ENCODE data around the gene PKIB.

PKIB gene

GRCh38 chr6:122676688-122677087, 66.5 kb downstream of the PKIB start:
- H3K36me3 ChIP-seq (ENCODE audit: control insufficient read depth in 5 of 5, insufficient read depth in 5 of 5, low read length in 5 of 5): no peaks in the 10 kb centered on the region
- no peaks in the 10 kb centered on the region for H3K4me1 ChIP-seq (ENCODE audit: control insufficient read depth in 5 of 5, insufficient read depth in 5 of 5, low read length in 5 of 5)
- H3K27ac ChIP-seq (ENCODE audit: low read depth, low read length): no peak overlapping the region
- no peaks in the 10 kb centered on the region for H3K9me3 ChIP-seq (ENCODE audit: control insufficient read depth in 5 of 5, low read length in 5 of 5)
- H3K9ac ChIP-seq (ENCODE audit: low read length in 5 of 5): no peak overlapping the region
- H3K27me3 ChIP-seq (ENCODE audit: control insufficient read depth in 5 of 5, insufficient read depth in 4 of 5, low read length in 5 of 5): no peaks in the 10 kb centered on the region
- H3K4me3 ChIP-seq (ENCODE audit: low read depth in 1 of 5, low read length in 5 of 5): no peak overlapping the region

- no peaks in the 10 kb centered on the region for H3K27me3 ChIP-seq (ENCODE audit: control insufficient read depth in 5 of 5, insufficient read depth in 4 of 5, low read length in 5 of 5)
- H3K9ac ChIP-seq (ENCODE audit: low read length in 5 of 5): no peak overlapping the region
- no peaks in the 10 kb centered on the region for H3K9me3 ChIP-seq (ENCODE audit: control insufficient read depth in 5 of 5, low read length in 5 of 5)
- H3K4me3 ChIP-seq (ENCODE audit: low read depth in 1 of 5, low read length in 5 of 5): no peak overlapping the region
- no peak overlapping the region for H3K27ac ChIP-seq (ENCODE audit: low read depth, low read length)
- no peaks in the 10 kb centered on the region for H3K36me3 ChIP-seq (ENCODE audit: control insufficient read depth in 5 of 5, insufficient read depth in 5 of 5, low read length in 5 of 5)
- no peaks in the 10 kb centered on the region for H3K4me1 ChIP-seq (ENCODE audit: control insufficient read depth in 5 of 5, insufficient read depth in 5 of 5, low read length in 5 of 5)
Measured at GRCh38 chr6:122677406-122677805, 67.2 kb downstream of the PKIB start.

GRCh38 chr6:122678841-122679240, 68.6 kb downstream of the PKIB start:
- Histone ChIP-seq H3K4me1 (ENCODE audit: control insufficient read depth in 5 of 5, insufficient read depth in 5 of 5, low read length in 5 of 5) (no peaks in the 10 kb centered on the region), H3K9ac (ENCODE audit: low read length in 5 of 5) (no peak overlapping the region), H3K27me3 (ENCODE audit: control insufficient read depth in 5 of 5, insufficient read depth in 4 of 5, low read length in 5 of 5) (no peaks in the 10 kb centered on the region), H3K36me3 (ENCODE audit: control insufficient read depth in 5 of 5, insufficient read depth in 5 of 5, low read length in 5 of 5) (no peaks in the 10 kb centered on the region), H3K9me3 (ENCODE audit: control insufficient read depth in 5 of 5, low read length in 5 of 5) (no peaks in the 10 kb centered on the region), H3K4me3 (ENCODE audit: low read depth in 1 of 5, low read length in 5 of 5) (no peak overlapping the region), H3K27ac (ENCODE audit: low read depth, low read length) (no peak overlapping the region)

- Histone ChIP-seq H3K27me3 (ENCODE audit: control insufficient read depth in 5 of 5, insufficient read depth in 4 of 5, low read length in 5 of 5) (no peaks in the 10 kb centered on the region), H3K9ac (ENCODE audit: low read length in 5 of 5) (no peak overlapping the region), H3K9me3 (ENCODE audit: control insufficient read depth in 5 of 5, low read length in 5 of 5) (no peaks in the 10 kb centered on the region), H3K4me3 (ENCODE audit: low read depth in 1 of 5, low read length in 5 of 5) (no peak overlapping the region), H3K4me1 (ENCODE audit: control insufficient read depth in 5 of 5, insufficient read depth in 5 of 5, low read length in 5 of 5) (no peaks in the 10 kb centered on the region), H3K27ac (ENCODE audit: low read depth, low read length) (no peak overlapping the region), H3K36me3 (ENCODE audit: control insufficient read depth in 5 of 5, insufficient read depth in 5 of 5, low read length in 5 of 5) (no peaks in the 10 kb centered on the region)
Measured at GRCh38 chr6:122681705-122682104, 71.5 kb downstream of the PKIB start.

GRCh38 chr6:122683989-122684651, 73.9 kb downstream of the PKIB start:
- no peaks in the 10 kb centered on the region for H3K36me3 ChIP-seq (ENCODE audit: control insufficient read depth in 5 of 5, insufficient read depth in 5 of 5, low read length in 5 of 5)
- H3K4me1 ChIP-seq (ENCODE audit: control insufficient read depth in 5 of 5, insufficient read depth in 5 of 5, low read length in 5 of 5): no peaks in the 10 kb centered on the region
- no peak overlapping the region for H3K27ac ChIP-seq (ENCODE audit: low read depth, low read length)

GRCh38 chr6:122692175-122692598, 82.0 kb downstream of the PKIB start:
- Histone ChIP-seq H3K4me3 (ENCODE audit: low read depth in 1 of 5, low read length in 5 of 5) (no peak overlapping the region), H3K36me3 (ENCODE audit: control insufficient read depth in 5 of 5, insufficient read depth in 5 of 5, low read length in 5 of 5) (no peaks in the 10 kb centered on the region), H3K9ac (ENCODE audit: low read length in 5 of 5) (no peak overlapping the region), H3K9me3 (ENCODE audit: control insufficient read depth in 5 of 5, low read length in 5 of 5) (peaks cover 0 to 1% (median 0%) of the 10 kb centered on the region in 5 donors), H3K4me1 (ENCODE audit: control insufficient read depth in 5 of 5, insufficient read depth in 5 of 5, low read length in 5 of 5) (no peaks in the 10 kb centered on the region), H3K27me3 (ENCODE audit: control insufficient read depth in 5 of 5, insufficient read depth in 4 of 5, low read length in 5 of 5) (no peaks in the 10 kb centered on the region), H3K27ac (ENCODE audit: low read depth, low read length) (no peak overlapping the region)

More at GRCh38 chr6:122683989-122684651, 73.9 kb downstream of the PKIB start:
- H3K27me3 ChIP-seq (ENCODE audit: control insufficient read depth in 5 of 5, insufficient read depth in 4 of 5, low read length in 5 of 5): no peaks in the 10 kb centered on the region
- peaks cover 0 to 2% (median 0%) of the 10 kb centered on the region in 5 donors for H3K9me3 ChIP-seq (ENCODE audit: control insufficient read depth in 5 of 5, low read length in 5 of 5)
- H3K4me3 ChIP-seq (ENCODE audit: low read depth in 1 of 5, low read length in 5 of 5): no peak overlapping the region
- H3K9ac ChIP-seq (ENCODE audit: low read length in 5 of 5): no peak overlapping the region

- no peaks in the 10 kb centered on the region for H3K36me3 ChIP-seq (ENCODE audit: control insufficient read depth in 5 of 5, insufficient read depth in 5 of 5, low read length in 5 of 5)
- no peaks in the 10 kb centered on the region for H3K27me3 ChIP-seq (ENCODE audit: control insufficient read depth in 5 of 5, insufficient read depth in 4 of 5, low read length in 5 of 5)
- no peaks in the 10 kb centered on the region for H3K4me1 ChIP-seq (ENCODE audit: control insufficient read depth in 5 of 5, insufficient read depth in 5 of 5, low read length in 5 of 5)
- H3K9me3 ChIP-seq (ENCODE audit: control insufficient read depth in 5 of 5, low read length in 5 of 5): no peaks in the 10 kb centered on the region
- H3K4me3 ChIP-seq (ENCODE audit: low read depth in 1 of 5, low read length in 5 of 5): no peak overlapping the region
- H3K9ac ChIP-seq (ENCODE audit: low read length in 5 of 5): no peak overlapping the region
- H3K27ac ChIP-seq (ENCODE audit: low read depth, low read length): no peak overlapping the region
Measured at GRCh38 chr6:122692807-122693580, 82.8 kb downstream of the PKIB start.

- Histone ChIP-seq H3K36me3 (ENCODE audit: control insufficient read depth in 5 of 5, insufficient read depth in 5 of 5, low read length in 5 of 5) (no peaks in the 10 kb centered on the region), H3K4me1 (ENCODE audit: control insufficient read depth in 5 of 5, insufficient read depth in 5 of 5, low read length in 5 of 5) (no peaks in the 10 kb centered on the region), H3K27ac (ENCODE audit: low read depth, low read length) (no peak overlapping the region), H3K4me3 (ENCODE audit: low read depth in 1 of 5, low read length in 5 of 5) (no peak overlapping the region), H3K9me3 (ENCODE audit: control insufficient read depth in 5 of 5, low read length in 5 of 5) (no peaks in the 10 kb centered on the region), H3K9ac (ENCODE audit: low read length in 5 of 5) (no peak overlapping the region), H3K27me3 (ENCODE audit: control insufficient read depth in 5 of 5, insufficient read depth in 4 of 5, low read length in 5 of 5) (no peaks in the 10 kb centered on the region)
Measured at GRCh38 chr6:122694075-122694474, 83.9 kb downstream of the PKIB start.

GRCh38 chr6:122694602-122695001, 84.4 kb downstream of the PKIB start:
- Histone ChIP-seq H3K9me3 (ENCODE audit: control insufficient read depth in 5 of 5, low read length in 5 of 5) (no peaks in the 10 kb centered on the region), H3K4me3 (ENCODE audit: low read depth in 1 of 5, low read length in 5 of 5) (no peak overlapping the region), H3K4me1 (ENCODE audit: control insufficient read depth in 5 of 5, insufficient read depth in 5 of 5, low read length in 5 of 5) (no peaks in the 10 kb centered on the region), H3K36me3 (ENCODE audit: control insufficient read depth in 5 of 5, insufficient read depth in 5 of 5, low read length in 5 of 5) (no peaks in the 10 kb centered on the region), H3K27ac (ENCODE audit: low read depth, low read length) (no peak overlapping the region), H3K27me3 (ENCODE audit: control insufficient read depth in 5 of 5, insufficient read depth in 4 of 5, low read length in 5 of 5) (no peaks in the 10 kb centered on the region), H3K9ac (ENCODE audit: low read length in 5 of 5) (no peak overlapping the region)

GRCh38 chr6:122695188-122695587, 85.0 kb downstream of the PKIB start:
- H3K9me3 ChIP-seq (ENCODE audit: control insufficient read depth in 5 of 5, low read length in 5 of 5): no peaks in the 10 kb centered on the region
- H3K36me3 ChIP-seq (ENCODE audit: control insufficient read depth in 5 of 5, insufficient read depth in 5 of 5, low read length in 5 of 5): no peaks in the 10 kb centered on the region
- no peak overlapping the region for H3K4me3 ChIP-seq (ENCODE audit: low read depth in 1 of 5, low read length in 5 of 5)
- H3K9ac ChIP-seq (ENCODE audit: low read length in 5 of 5): no peak overlapping the region
- no peaks in the 10 kb centered on the region for H3K4me1 ChIP-seq (ENCODE audit: control insufficient read depth in 5 of 5, insufficient read depth in 5 of 5, low read length in 5 of 5)
- H3K27me3 ChIP-seq (ENCODE audit: control insufficient read depth in 5 of 5, insufficient read depth in 4 of 5, low read length in 5 of 5): no peaks in the 10 kb centered on the region
- H3K27ac ChIP-seq (ENCODE audit: low read depth, low read length): no peak overlapping the region
